ENCODE results near the gene BIK.

DNA sequence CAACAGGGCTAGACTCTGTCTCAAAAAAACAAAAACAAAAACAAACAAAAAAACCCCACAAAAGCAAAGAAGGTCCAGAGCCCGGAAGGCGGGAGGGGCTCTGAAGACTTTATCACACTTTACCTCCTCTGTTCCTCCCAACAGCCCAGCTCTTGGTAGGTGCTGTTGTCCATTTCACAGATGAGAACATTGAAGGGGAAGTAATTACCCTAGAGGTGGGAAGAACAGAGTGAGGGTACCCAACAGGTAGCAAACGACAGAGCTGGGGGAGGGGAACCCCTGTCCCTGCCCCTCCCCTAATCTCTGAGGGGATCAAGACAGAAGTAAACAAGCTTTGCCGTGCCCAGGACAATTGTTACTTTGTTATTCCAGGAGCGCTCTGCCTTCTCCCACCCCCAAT lies 1.0 kb upstream of the BIK start:
- TF ChIP-seq, protein P1, sequence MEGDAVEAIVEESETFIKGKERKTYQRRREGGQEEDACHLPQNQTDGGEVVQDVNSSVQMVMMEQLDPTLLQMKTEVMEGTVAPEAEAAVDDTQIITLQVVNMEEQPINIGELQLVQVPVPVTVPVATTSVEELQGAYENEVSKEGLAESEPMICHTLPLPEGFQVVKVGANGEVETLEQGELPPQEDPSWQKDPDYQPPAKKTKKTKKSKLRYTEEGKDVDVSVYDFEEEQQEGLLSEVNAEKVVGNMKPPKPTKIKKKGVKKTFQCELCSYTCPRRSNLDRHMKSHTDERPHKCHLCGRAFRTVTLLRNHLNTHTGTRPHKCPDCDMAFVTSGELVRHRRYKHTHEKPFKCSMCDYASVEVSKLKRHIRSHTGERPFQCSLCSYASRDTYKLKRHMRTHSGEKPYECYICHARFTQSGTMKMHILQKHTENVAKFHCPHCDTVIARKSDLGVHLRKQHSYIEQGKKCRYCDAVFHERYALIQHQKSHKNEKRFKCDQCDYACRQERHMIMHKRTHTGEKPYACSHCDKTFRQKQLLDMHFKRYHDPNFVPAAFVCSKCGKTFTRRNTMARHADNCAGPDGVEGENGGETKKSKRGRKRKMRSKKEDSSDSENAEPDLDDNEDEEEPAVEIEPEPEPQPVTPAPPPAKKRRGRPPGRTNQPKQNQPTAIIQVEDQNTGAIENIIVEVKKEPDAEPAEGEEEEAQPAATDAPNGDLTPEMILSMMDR (IDR thresholded peaks at IDR 0.05): no peak
- TF ChIP-seq ZFX (IDR thresholded peaks at IDR 0.05; ENCODE audit: borderline replicate concordance): no peak
